M059J (cell line): ENCODE results near the gene DIRAS1. TPM values are rescaled to one million over a fixed set of nuclear protein-coding genes. Genes with fewer than 3 reads are reported as not detected.
"Not testable (repeated sequence)": the region's sequence is repeated elsewhere in the genome, so short reads cannot be mapped to it uniquely, and the experiment has no call there.

Experiments used
- DNase-seq: peaks from one replicate; pipeline ENCODE4 v3.0.0-alpha.2; 2012; ENCODE audit warnings: low read depth
- total RNA-seq: library from RNA; depleted of rRNA; stranded (reverse); fragments of >200 nt; shearing (Covaris generic); gene quantifications from 2 replicates; pipeline ENCODE4 v1.2.3, GENCODE V29; 2014; rRNA removed

Gene DIRAS1
- total RNA-seq, 1 experiment from 2014 or later, result 1.6 TPM

DNA sequence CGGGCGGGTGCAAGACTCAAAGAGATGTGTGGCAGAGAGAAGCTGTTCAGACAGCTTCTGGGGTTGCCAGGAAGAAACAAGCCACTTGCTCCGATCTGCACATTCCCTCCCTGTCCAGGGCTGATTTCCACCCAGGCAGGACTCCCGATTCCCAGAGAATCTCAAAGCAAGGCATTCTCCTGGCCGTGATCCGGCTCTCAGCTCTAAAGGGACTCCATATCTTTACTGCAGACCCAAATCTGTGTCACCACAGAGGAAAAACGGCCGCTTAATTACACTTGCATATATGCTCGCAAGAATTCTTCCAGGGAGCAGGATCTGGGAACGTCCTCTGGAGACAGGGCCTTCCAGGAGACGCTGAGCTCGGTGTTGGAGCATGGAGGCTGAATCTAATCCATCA, 44.3 kb downstream of the DIRAS1 start:
- DNase-seq, result no peak

DNA sequence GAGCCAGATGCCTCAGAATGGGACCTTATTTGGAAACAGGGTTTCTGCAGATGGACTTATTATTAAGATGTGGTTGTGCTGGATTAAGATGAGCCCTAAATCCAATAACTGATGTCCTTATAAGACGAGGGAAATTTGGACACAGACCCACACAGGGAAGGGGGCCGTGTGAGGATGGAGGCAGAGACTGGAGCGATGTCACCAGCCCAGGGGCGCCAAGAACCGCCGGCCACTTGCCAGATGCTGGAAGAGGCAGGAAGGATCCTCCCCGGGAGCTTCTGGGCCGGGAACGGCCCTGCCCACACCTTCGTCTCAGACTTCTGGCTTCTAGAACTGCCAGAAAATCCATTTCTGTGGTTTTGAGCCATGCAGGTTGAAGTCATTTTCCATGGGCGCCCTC, 45.3 kb downstream of the DIRAS1 start:
- no peak for DNase-seq

DNA sequence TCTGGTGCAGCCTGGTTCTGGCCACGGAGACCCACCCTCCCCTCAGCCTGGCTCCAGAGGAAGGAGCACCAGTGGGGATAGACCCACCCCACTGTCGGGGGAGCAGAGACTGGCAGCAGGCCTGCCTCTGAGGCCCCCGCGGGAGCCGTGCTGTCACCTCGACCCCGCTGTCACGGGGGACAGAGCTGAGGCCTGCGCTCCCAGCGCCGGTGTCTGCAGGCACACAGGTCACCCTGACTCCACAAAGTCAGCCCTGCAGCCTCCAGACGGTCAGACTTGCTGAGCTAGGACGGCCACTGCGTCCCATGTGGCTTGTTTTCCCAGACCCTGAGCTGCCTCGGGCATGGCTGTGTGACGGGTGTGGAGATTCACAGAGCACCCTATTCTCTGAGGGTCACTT, 51.0 kb downstream of the DIRAS1 start:
- no peak for DNase-seq

DNA sequence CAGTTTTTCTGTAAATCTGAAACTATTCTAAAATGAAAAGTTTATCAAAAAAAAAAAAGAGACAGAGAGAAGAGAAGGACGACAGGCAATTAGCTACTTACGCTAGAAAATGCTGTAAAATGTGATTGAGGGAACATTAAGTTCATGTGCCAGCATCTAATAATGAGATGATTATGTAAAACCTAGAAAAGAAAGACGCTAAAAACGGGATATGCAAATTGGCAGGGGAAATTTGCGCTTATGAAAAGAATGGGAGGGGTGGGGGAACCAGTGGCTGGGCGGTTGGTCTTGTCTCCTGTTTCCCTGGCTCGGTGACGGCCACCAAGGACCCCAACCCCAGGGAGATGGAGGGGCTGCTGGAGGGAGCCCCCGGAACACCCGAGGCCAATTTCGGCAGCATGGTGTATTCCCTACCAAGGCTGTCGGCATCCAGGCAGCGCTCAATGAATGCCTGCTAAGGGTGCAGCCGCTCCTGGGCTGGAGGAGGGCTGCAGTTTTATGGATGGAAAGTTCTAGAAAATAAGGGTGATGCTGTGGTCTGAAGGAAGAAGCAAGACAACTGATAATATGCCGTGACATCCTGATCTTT, 52.9 kb downstream of the DIRAS1 start:
- no peak for DNase-seq

DNA sequence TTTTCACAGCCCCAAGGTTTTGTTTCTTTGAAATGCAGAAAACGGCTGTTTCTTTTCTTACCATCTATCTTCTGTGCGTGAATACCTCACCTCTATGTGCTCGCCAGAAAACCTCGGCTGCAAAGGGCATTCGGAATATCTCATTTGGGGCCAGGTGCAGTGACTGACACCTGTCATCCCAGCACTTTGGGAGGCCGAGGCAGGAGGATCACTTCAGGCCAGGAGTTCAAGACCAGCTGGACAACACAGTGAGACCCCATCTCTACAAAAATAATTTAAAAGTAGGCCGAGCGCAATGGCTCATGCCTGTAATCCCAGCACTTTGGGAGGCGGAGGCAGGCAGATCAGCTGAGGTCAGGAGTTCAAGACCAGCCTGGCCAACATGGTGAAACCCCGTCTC, 53.8 kb downstream of the DIRAS1 start:
- not testable (repeated sequence) for DNase-seq

DNA sequence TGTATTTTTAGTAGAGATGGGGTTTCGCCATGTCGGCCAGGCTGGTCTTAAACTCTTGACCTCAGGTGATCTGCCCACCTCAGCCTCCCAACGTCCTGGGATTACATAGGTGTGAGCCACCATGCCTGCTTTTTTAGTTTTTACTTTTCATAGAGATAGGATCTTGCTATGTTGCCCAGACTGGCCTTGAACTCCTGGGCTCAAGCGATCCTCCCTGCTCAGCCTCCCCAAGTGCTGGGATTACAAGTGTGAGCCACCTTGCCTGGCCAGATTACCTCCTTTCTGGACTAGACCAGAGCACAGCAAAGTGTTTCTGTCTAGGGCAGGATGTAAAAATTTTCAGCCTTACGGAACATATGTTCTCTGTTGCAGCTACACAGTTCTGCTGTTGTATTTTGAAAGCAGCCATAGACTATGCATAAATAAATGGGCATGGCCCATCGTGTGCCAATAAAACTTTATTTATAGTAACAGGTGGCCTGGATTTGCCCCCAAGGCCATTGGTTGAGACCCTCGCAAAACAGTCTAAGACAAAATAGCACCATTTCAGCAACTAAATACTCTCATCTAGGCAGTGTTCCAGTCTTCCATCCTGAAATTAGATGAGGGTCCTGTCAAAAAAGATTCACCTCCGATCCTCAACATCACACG, 54.7 kb downstream of the DIRAS1 start:
- no peak for DNase-seq

DNA sequence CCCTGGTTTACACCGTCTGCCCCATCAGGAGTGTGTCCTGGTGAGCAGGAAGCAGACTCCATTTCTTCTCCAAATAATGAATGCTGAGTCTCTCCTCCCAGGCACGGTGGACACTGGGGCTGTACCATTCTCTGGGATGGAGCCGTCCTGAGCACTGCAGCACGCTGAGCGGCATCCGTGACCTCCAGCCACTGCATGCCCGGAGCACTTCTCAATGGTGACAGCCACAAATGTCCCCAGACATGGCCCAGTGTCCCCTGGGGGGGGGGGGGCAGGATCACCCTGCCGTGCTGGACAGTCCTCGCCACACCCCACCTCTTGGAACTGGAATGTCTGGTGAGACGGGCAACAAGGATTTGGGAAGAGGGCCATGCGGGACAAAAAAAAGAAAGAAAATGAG, 56.1 kb downstream of the DIRAS1 start:
- no peak for DNase-seq

Other genes with a start within 250 kb of the DIRAS1 start
- gene GADD45B, start 245.2 kb downstream of the DIRAS1 start, total RNA-seq, result 38.8 and 54.0 TPM in 2 replicates
- gene GNG7, start 18.7 kb downstream of the DIRAS1 start, total RNA-seq, result 0.12 TPM in 1 of 2 replicates, not detected in the other
- gene SLC39A3, start 18.6 kb upstream of the DIRAS1 start, total RNA-seq, result 73.7 and 80.4 TPM in 2 replicates
- 60.4 and 87.9 TPM in 2 replicates for gene SGTA, start 61.9 kb upstream of the DIRAS1 start, total RNA-seq
- gene THOP1, start 64.1 kb upstream of the DIRAS1 start, total RNA-seq, result 61.7 and 134 TPM in 2 replicates
- gene ZNF554, start 98.5 kb upstream of the DIRAS1 start, total RNA-seq, result 4.6 and 4.9 TPM in 2 replicates
- 8.3 and 8.7 TPM in 2 replicates for gene ZNF555, start 120.1 kb upstream of the DIRAS1 start, total RNA-seq
- 0.52 TPM in 1 of 2 replicates, not detected in the other for gene ZNF556, start 146.0 kb upstream of the DIRAS1 start, total RNA-seq
- gene ZNF57, start 179.6 kb upstream of the DIRAS1 start, total RNA-seq, result 5.0 and 8.4 TPM in 2 replicates
- 4.9 and 7.6 TPM in 2 replicates for gene ZNF77, start 223.6 kb upstream of the DIRAS1 start, total RNA-seq